PC-9 (cell line): ENCODE results near the gene CSNK2A1. TPM values are rescaled to one million over a fixed set of nuclear protein-coding genes. Genes with fewer than 3 reads are reported as not detected.

ENCODE experiments used
- BruUV-seq: library from RNA; stranded (reverse); fragments of 400-500 nt; replicated peaks from 2 replicates; lab custom pipeline; 2021; lab: Mats Ljungman, UMichigan
- CTCF ChIA-PET: fragments of 300-600 bp; sonication (Branson Sonifier 250); formaldehyde crosslinking; loops from one replicate; lab custom pipeline; 2022; ENCODE audit warnings: antibody characterized with exemption; lab: Charles Lee
- POLR2A ChIA-PET: fragments of 300-600 bp; sonication (Branson Sonifier 250); formaldehyde crosslinking; loops from one replicate; lab custom pipeline; 2022; ENCODE audit warnings: antibody characterized with exemption; ENCODE audit not compliant: unreplicated experiment; lab: Charles Lee
- DNase-seq, 2 experiments: peaks; one replicate each; pipeline versions ENCODE4 v3.0.0 to v3.0.0-alpha.2; 2015 to 2022; ENCODE audit warnings: mixed read lengths in 1 of 2
- H2AFZ ChIP-seq: fragments of 200-600 bp; sonication (generic); 2 replicates; pipeline ENCODE4 v1.8.1; 2017; ENCODE audit warnings: antibody characterized with exemption
- H3F3A ChIP-seq: fragments of 200-600 bp; sonication (generic); 2 replicates; pipeline ENCODE4 v1.8.1; 2017; ENCODE audit warnings: antibody characterized with exemption, mild to moderate bottlenecking, low read depth; ENCODE audit not compliant: insufficient read depth
- H3K27ac ChIP-seq: fragments of 200-600 bp; sonication (generic); 2 replicates; pipeline ENCODE4 v1.6.1; 2016; ENCODE audit warnings: mixed run types
- H3K27me3 ChIP-seq: fragments of 200-600 bp; sonication (generic); 2 replicates; pipeline ENCODE4 v1.6.1; 2016; ENCODE audit warnings: low read depth, mixed run types; ENCODE audit not compliant: insufficient read depth
- H3K36me3 ChIP-seq: fragments of 200-600 bp; sonication (generic); 2 replicates; pipeline ENCODE4 v1.6.1; 2016; ENCODE audit warnings: low read depth, mixed run types
- H3K4me1 ChIP-seq: fragments of 200-600 bp; sonication (generic); replicated peaks from 2 replicates; pipeline ENCODE4 v1.6.1; 2016; ENCODE audit warnings: mixed run types; ENCODE audit not compliant: insufficient read depth
- H3K4me2 ChIP-seq: fragments of 200-600 bp; sonication (generic); 2 replicates; pipeline ENCODE4 v1.6.1; 2017; ENCODE audit warnings: mixed run types
- H3K4me3 ChIP-seq: fragments of 200-600 bp; sonication (generic); 2 replicates; pipeline ENCODE4 v1.6.1; 2016; ENCODE audit warnings: mixed run types
- H3K79me2 ChIP-seq: fragments of 200-600 bp; sonication (generic); 2 replicates; pipeline ENCODE4 v1.6.1; 2017; ENCODE audit warnings: low read depth, mixed run types
- H3K9me2 ChIP-seq: fragments of 200-600 bp; sonication (generic); 2 replicates; pipeline ENCODE4 v1.8.1; 2017; ENCODE audit warnings: mild to moderate bottlenecking; ENCODE audit not compliant: insufficient read depth
- H3K9me3 ChIP-seq: fragments of 200-600 bp; sonication (generic); 2 replicates; pipeline ENCODE4 v1.8.1; 2016; ENCODE audit warnings: low read depth; ENCODE audit not compliant: insufficient read depth
- H4K20me1 ChIP-seq: fragments of 200-600 bp; sonication (generic); 2 replicates; pipeline ENCODE4 v1.8.1; 2017; ENCODE audit not compliant: insufficient read depth
- EZH2 ChIP-seq: fragments of 200-600 bp; sonication (generic); IDR thresholded peaks from 2 replicates; pipeline ENCODE4 v1.8.0; 2017; ENCODE audit warnings: antibody characterized with exemption, low read depth
- intact Hi-C: fragments of 100-400 bp; cut with micrococcal nuclease; formaldehyde crosslinking; loops from one replicate; pipeline ENCODE4 v1.10.0; 2022; ENCODE audit not compliant: unreplicated experiment
- total RNA-seq: library from RNA; stranded (reverse); gene quantifications from 2 replicates; pipeline ENCODE4 v1.2.3, GENCODE V29; 2021
- TF ChIP-seq, protein P1 (sequence below): fragments of 200-600 bp; sonication (generic); conservative IDR thresholded peaks from 2 replicates; pipeline ENCODE4 v1.6.1; 2017; ENCODE audit warnings: mixed run types, antibody characterized with exemption, mild to moderate bottlenecking, moderate library complexity

CSNK2A1 gene
- total RNA-seq, 1 experiment from 2014 or later = 222 TPM

DNA sequence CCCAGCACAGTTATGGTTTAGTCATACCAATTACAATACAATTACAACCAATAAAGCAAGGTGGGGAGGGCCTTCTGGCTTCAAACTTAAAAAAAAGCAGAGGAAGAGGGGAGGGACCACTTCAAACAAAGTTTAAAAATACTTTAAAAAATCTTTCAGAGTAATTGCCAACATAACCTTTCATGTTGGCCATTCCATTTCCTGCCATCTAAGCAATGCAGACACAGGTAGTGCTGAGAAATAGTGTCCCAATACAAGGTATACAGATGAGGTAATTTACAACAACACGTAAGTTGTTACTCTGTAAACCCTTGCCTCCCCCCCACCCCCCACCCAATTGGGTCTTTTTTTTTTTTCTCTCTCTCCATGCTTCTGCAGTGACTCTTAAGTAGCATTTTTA lies 62.4 kb downstream of the CSNK2A1 start:
- CTCF ChIA-PET = no interaction called here
- H3K9me3 ChIP-seq = no peaks in the 10 kb centered on the region
- peaks cover 9% of the 10 kb centered on the region for H4K20me1 ChIP-seq
- intact Hi-C loops = no loop called here
- no peak overlapping the region for H3K4me2 ChIP-seq
- DNase-seq = no peak
- POLR2A ChIA-PET = no interaction called here
- H3K27me3 ChIP-seq = no peaks in the 10 kb centered on the region
- H3K36me3 ChIP-seq = peaks cover 34% of the 10 kb centered on the region; the same call in 1 of the 2 replicates
- peaks cover 25% of the 10 kb centered on the region; the same call in 1 of the 2 replicates for H3F3A ChIP-seq
- TF ChIP-seq, protein P1, sequence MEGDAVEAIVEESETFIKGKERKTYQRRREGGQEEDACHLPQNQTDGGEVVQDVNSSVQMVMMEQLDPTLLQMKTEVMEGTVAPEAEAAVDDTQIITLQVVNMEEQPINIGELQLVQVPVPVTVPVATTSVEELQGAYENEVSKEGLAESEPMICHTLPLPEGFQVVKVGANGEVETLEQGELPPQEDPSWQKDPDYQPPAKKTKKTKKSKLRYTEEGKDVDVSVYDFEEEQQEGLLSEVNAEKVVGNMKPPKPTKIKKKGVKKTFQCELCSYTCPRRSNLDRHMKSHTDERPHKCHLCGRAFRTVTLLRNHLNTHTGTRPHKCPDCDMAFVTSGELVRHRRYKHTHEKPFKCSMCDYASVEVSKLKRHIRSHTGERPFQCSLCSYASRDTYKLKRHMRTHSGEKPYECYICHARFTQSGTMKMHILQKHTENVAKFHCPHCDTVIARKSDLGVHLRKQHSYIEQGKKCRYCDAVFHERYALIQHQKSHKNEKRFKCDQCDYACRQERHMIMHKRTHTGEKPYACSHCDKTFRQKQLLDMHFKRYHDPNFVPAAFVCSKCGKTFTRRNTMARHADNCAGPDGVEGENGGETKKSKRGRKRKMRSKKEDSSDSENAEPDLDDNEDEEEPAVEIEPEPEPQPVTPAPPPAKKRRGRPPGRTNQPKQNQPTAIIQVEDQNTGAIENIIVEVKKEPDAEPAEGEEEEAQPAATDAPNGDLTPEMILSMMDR = no peak
- TF ChIP-seq EZH2 = no peak
- no peaks in the 10 kb centered on the region for H3K79me2 ChIP-seq
- no peaks in the 10 kb centered on the region for H3K9me2 ChIP-seq
- H3K27ac ChIP-seq = no peak overlapping the region
- BruUV-seq = no TSS peak
- H3K4me1 ChIP-seq = no peaks in the 10 kb centered on the region
- H2AFZ ChIP-seq = no peak overlapping the region
- H3K4me3 ChIP-seq = no peak overlapping the region

DNA sequence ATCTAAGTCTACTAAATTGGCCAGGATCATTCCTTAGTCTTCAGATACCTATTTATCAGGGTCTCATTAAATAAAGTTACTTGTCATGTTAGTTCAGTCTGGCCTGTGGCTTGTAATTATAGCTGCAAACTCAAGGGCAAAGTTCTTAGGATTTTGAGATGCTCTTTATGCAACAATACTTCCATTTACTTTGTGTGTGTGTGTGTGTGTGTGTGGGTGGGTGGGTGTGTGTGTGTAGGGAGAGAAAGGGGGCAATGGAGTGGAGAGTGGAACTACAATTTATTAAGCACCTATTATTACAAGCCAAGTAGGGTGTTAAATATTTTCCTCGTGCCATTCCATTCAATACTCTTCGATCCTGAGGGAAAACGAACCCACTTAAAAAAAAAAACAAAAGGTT lies 63.5 kb downstream of the CSNK2A1 start:
- no peaks in the 10 kb centered on the region for H3K79me2 ChIP-seq
- ChIA-PET CTCF (no interaction called here), POLR2A (interaction anchor here (0.6 kb wide), 1 partner anchor 73 kb away, joined by 3 read pairs; no protein-coding TSS in a partner anchor)
- no TSS peak for BruUV-seq
- H3K4me2 ChIP-seq = no peak overlapping the region
- no peaks in the 10 kb centered on the region for H3K27me3 ChIP-seq
- no peaks in the 10 kb centered on the region for H3K4me1 ChIP-seq
- intact Hi-C loops = no loop called here
- H3K36me3 ChIP-seq = 0 out of 2 replicates have a peak, but pooled peaks cover 25% of the 10 kb centered on the region
- H3K4me3 ChIP-seq = no peak overlapping the region
- no peak for DNase-seq
- peaks cover 28% of the 10 kb centered on the region; the same call in 1 of the 2 replicates for H3F3A ChIP-seq
- H3K27ac ChIP-seq = no peak overlapping the region
- H3K9me2 ChIP-seq = no peaks in the 10 kb centered on the region
- no peaks in the 10 kb centered on the region for H3K9me3 ChIP-seq
- peaks cover 9% of the 10 kb centered on the region; the same call in 1 of the 2 replicates for H4K20me1 ChIP-seq
- no peak overlapping the region for H2AFZ ChIP-seq
- TF ChIP-seq, protein P1 = no peak
- no peak for TF ChIP-seq EZH2

DNA sequence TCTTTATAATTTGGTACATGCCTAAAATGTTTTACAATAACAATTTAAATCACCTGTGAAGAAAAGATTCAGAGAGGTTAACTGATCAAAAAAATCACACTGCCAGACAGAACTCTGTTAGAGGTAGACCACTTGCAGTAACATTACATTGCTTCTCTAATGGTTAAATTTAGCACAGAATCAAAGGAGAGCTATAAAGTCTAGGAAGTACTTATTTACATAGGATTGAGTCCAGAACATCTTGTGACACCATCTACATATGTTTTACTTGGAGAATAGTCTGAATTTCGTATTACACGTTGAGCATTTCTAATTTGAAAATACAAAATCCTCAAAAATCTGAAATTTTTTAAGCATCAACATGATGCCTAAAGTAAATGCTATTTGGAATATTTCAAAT lies 64.1 kb downstream of the CSNK2A1 start:
- Histone ChIP-seq H3K36me3 (0 out of 2 replicates have a peak, but pooled peaks cover 24% of the 10 kb centered on the region), H3K79me2 (no peaks in the 10 kb centered on the region), H3K4me1 (no peaks in the 10 kb centered on the region), H3K4me2 (no peak overlapping the region), H4K20me1 (peaks cover 9% of the 10 kb centered on the region; the same call in 1 of the 2 replicates), H2AFZ (no peak overlapping the region), H3K9me2 (no peaks in the 10 kb centered on the region), H3K9me3 (no peaks in the 10 kb centered on the region), H3K27ac (no peak overlapping the region), H3K4me3 (no peak overlapping the region), H3K27me3 (no peaks in the 10 kb centered on the region), H3F3A (peaks cover 32% of the 10 kb centered on the region; the same call in 1 of the 2 replicates)
- BruUV-seq = no TSS peak
- ChIA-PET POLR2A (no interaction called here), CTCF (no interaction called here)
- no peak for TF ChIP-seq EZH2
- TF ChIP-seq, protein P1 = no peak
- intact Hi-C loops = loop anchor here (1.0 kb wide), 2 partner anchors 48 to 125 kb away; no protein-coding TSS in a partner anchor
- no peak for DNase-seq
